ENCODE results near the gene EXPH5.
A peak's percentile ranks its signal among the peaks of the same experiment; 100 is the strongest.

The EXPH5 gene

GRCh38 chr11:108466405-108466804, 127.2 kb downstream of the EXPH5 start:
- WGBS, result 91% methylated on average over 7 of the region's 7 CpGs
- Histone ChIP-seq H3K9ac (ENCODE audit: low read depth, low read length) (peak overlapping the region; percentile 93; the same call in 1 of the 2 replicates), H3K4me3 (ENCODE audit: low read length) (peak overlapping the region; percentile 83), H3K27ac (ENCODE audit: low read depth, low read length) (peak overlapping the region; percentile 91; the same call in 1 of the 2 replicates), H3K36me3 (ENCODE audit: insufficient read depth, low read length) (no peaks in the 10 kb centered on the region), H3K9me3 (ENCODE audit: insufficient read depth, low read depth, low read length) (no peaks in the 10 kb centered on the region), H3K4me1 (ENCODE audit: insufficient read depth, low read length) (no peaks in the 10 kb centered on the region), H3K27me3 (ENCODE audit: insufficient read depth, low read length) (no peaks in the 10 kb centered on the region)

All from HUES64 (cell line).